HG03196 (cell line): ENCODE data around the gene SESTD1.

Experiments used
- ATAC-seq: cut with Tn5 transposase; IDR thresholded peaks from one replicate; pipeline ENCODE4 v1.9.1; 2021; ENCODE audit not compliant: unreplicated experiment

The SESTD1 gene

GRCh38 chr2:179191110-179191509 is 73.5 kb downstream of the SESTD1 start:
- ATAC-seq, result no peak

GRCh38 chr2:179186126-179186525 is 78.5 kb downstream of the SESTD1 start:
- no peak for ATAC-seq

- ATAC-seq, result no peak
These were observed 80.0 kb downstream of the SESTD1 start for GRCh38 chr2:179184610-179185009.

- no peak for ATAC-seq
These were observed 83.6 kb downstream of the SESTD1 start for GRCh38 chr2:179181002-179181401.

- no peak for ATAC-seq
These were observed 84.4 kb downstream of the SESTD1 start for GRCh38 chr2:179180242-179180641.

- no peak for ATAC-seq
These were observed 84.9 kb downstream of the SESTD1 start for GRCh38 chr2:179179719-179180118.

- ATAC-seq, result no peak
These were observed 86.9 kb downstream of the SESTD1 start for GRCh38 chr2:179177694-179178093.

- ATAC-seq, result no peak
These were observed 90.4 kb downstream of the SESTD1 start for GRCh38 chr2:179174240-179174639.

- no peak for ATAC-seq
These were observed 91.7 kb downstream of the SESTD1 start for GRCh38 chr2:179172894-179173293.

GRCh38 chr2:179171371-179171770 is 93.3 kb downstream of the SESTD1 start:
- no peak for ATAC-seq

- no peak for ATAC-seq
These were observed 93.7 kb downstream of the SESTD1 start for GRCh38 chr2:179170901-179171300.

- ATAC-seq, result no peak
These were observed 99.2 kb downstream of the SESTD1 start for GRCh38 chr2:179165356-179166000.

- no peak for ATAC-seq
These were observed 123.4 kb downstream of the SESTD1 start for GRCh38 chr2:179141206-179141605.

GRCh38 chr2:179140571-179140970 is 124.1 kb downstream of the SESTD1 start:
- no peak for ATAC-seq

- no peak for ATAC-seq
These were observed 125.1 kb downstream of the SESTD1 start for GRCh38 chr2:179139506-179139905.

- ATAC-seq, result no peak
These were observed 127.4 kb downstream of the SESTD1 start for GRCh38 chr2:179137200-179137759.

- no peak for ATAC-seq
These were observed 131.6 kb downstream of the SESTD1 start for GRCh38 chr2:179133016-179133415.

GRCh38 chr2:179132076-179132475 is 132.6 kb downstream of the SESTD1 start:
- no peak for ATAC-seq

- no peak for ATAC-seq
These were observed 134.1 kb downstream of the SESTD1 start for GRCh38 chr2:179130560-179130959.

- no peak for ATAC-seq
These were observed 134.9 kb downstream of the SESTD1 start for GRCh38 chr2:179129574-179130238.

- no peak for ATAC-seq
These were observed 139.2 kb downstream of the SESTD1 start for GRCh38 chr2:179125404-179125803.

- ATAC-seq, result no peak
These were observed 140.3 kb downstream of the SESTD1 start for GRCh38 chr2:179124282-179124681.
